LNCAP (cell line): ENCODE measurements around the gene MED27.

Experiments used
- CTCF ChIP-seq: fragments of 450-650 bp; IDR thresholded peaks from 2 replicates; pipeline ENCODE4 v1.5.1; 2017; ENCODE audit warnings: mild to moderate bottlenecking

MED27 gene

GRCh38 chr9:131965841-131966240, 113.8 kb downstream of the MED27 start:
- no peak for TF ChIP-seq CTCF

- no peak for TF ChIP-seq CTCF
Measured at GRCh38 chr9:131965103-131965502, 114.6 kb downstream of the MED27 start.

- TF ChIP-seq CTCF = no peak
Measured at GRCh38 chr9:131963072-131964030, 116.3 kb downstream of the MED27 start.

- TF ChIP-seq CTCF = no peak
Measured at GRCh38 chr9:131961496-131961880, 118.2 kb downstream of the MED27 start.

GRCh38 chr9:131960851-131961495, 118.7 kb downstream of the MED27 start:
- TF ChIP-seq CTCF = no peak

- TF ChIP-seq CTCF = no peak
Measured at GRCh38 chr9:131960311-131960710, 119.4 kb downstream of the MED27 start.

- TF ChIP-seq CTCF = no peak
Measured at GRCh38 chr9:131959887-131960286, 119.8 kb downstream of the MED27 start.
